GM12878 (cell line): ENCODE measurements around the gene CFAP65. TPM values are rescaled to one million over a fixed set of nuclear protein-coding genes. Genes with fewer than 3 reads are reported as not detected.

Experiments used
- ATAC-seq: fragments of 200-7000 bp; cut with Tn5 transposase; 3 replicates; pipeline ENCODE4 v1.9.1; 2020; ENCODE audit warnings: mild to moderate bottlenecking, moderate library complexity
- BruUV-seq: library from RNA; stranded (reverse); fragments of 400-500 nt; replicated peaks from 2 replicates; lab custom pipeline; 2021; lab: Mats Ljungman, UMichigan
- CTCF ChIA-PET: fragments of 300-600 bp; sonication (Branson Sonifier 250); formaldehyde crosslinking; extraction: SDS; loops from one replicate; lab custom pipeline; 2021; ENCODE audit warnings: inconsistent platforms; lab: Yijun Ruan, JAX
- POLR2A ChIA-PET: fragments of 350-600 bp; formaldehyde crosslinking; extraction: SDS; loops from one replicate; lab custom pipeline; 2021; ENCODE audit warnings: inconsistent platforms; lab: Charles Lee
- RAD21 ChIA-PET: fragments of 300-600 bp; sonication (Branson Sonifier 250); formaldehyde crosslinking; loops from one replicate; lab custom pipeline; 2023; ENCODE audit warnings: antibody characterized with exemption; ENCODE audit not compliant: unreplicated experiment; lab: Charles Lee
- SMC1A ChIA-PET: fragments of 300-600 bp; sonication (Branson Sonifier 250); formaldehyde crosslinking; loops from one replicate; lab custom pipeline; 2023; ENCODE audit not compliant: unreplicated experiment, uncharacterized antibody; lab: Charles Lee
- DNase-seq: peaks from one replicate; pipeline ENCODE4 v3.0.0-alpha.2; 2011; ENCODE audit warnings: low read depth, low spot score
- FAIRE-seq: peaks from 3 replicates; lab custom pipeline; 2011; peaks lifted over from hg19 to GRCh38; lab: Jason Lieb, UNC
- H2AFZ ChIP-seq: 2 replicates; pipeline ENCODE4 v1.6.0; 2011; ENCODE audit warnings: low read depth, low read length, control low read depth; ENCODE audit not compliant: control insufficient read depth
- H3K27ac ChIP-seq: 2 replicates; pipeline ENCODE4 v1.5.1; 2011; ENCODE audit warnings: control low read depth; ENCODE audit not compliant: control insufficient read depth, insufficient read depth
- H3K27me3 ChIP-seq, 2 experiments: replicated peaks in 1 of 2; 2 replicates each; pipeline versions ENCODE4 v1.6.0 to v1.6.1; 2011; ENCODE audit warnings: low read length in 1 of 2; ENCODE audit not compliant: control insufficient read depth in 2 of 2, insufficient read depth in 2 of 2
- H3K36me3 ChIP-seq, 2 experiments: 2 replicates each; pipeline ENCODE4 v1.5.1; 2011; ENCODE audit warnings: low read length in 1 of 2; ENCODE audit not compliant: control insufficient read depth in 2 of 2, insufficient read depth in 2 of 2
- H3K4me1 ChIP-seq: 2 replicates; pipeline ENCODE4 v1.6.1; 2011; ENCODE audit warnings: mild to moderate bottlenecking, low read length, moderate library complexity, mixed read lengths; ENCODE audit not compliant: control insufficient read depth, insufficient read depth
- H3K4me2 ChIP-seq: 2 replicates; pipeline ENCODE4 v1.6.0; 2011; ENCODE audit warnings: control low read depth; ENCODE audit not compliant: control insufficient read depth, insufficient read depth
- H3K4me3 ChIP-seq: fragments of 200-600 bp; sonication (generic); 2 replicates; pipeline ENCODE4 v1.5.1; 2016
- H3K79me2 ChIP-seq: 2 replicates; pipeline ENCODE4 v1.6.0; 2011; ENCODE audit warnings: low read length; ENCODE audit not compliant: control insufficient read depth, insufficient read depth
- H3K9ac ChIP-seq: 2 replicates; pipeline ENCODE4 v1.8.0; 2011; ENCODE audit warnings: low read length, control low read depth, mixed read lengths; ENCODE audit not compliant: control insufficient read depth, insufficient read depth
- H3K9me3 ChIP-seq: replicated peaks from 3 replicates; pipeline ENCODE4 v1.5.1; 2011; ENCODE audit warnings: mild to moderate bottlenecking, low read length; ENCODE audit not compliant: control insufficient read depth, insufficient read depth
- H4K20me1 ChIP-seq: 2 replicates; pipeline ENCODE4 v1.6.0; 2011; ENCODE audit not compliant: control insufficient read depth, insufficient read depth
- BHLHE40 ChIP-seq, 2 experiments: fragments of 450-650 bp in 1 of 2; IDR thresholded peaks; 2 replicates each; pipeline ENCODE4 v1.6.1; 2011 to 2017; ENCODE audit warnings: low read depth in 2 of 2, borderline replicate concordance in 1 of 2, improper control_type of control experiment in 1 of 2, low read length in 1 of 2, mild to moderate bottlenecking in 1 of 2
- CTCF ChIP-seq, 3 experiments: IDR thresholded peaks in 2 of 3; conservative IDR thresholded peaks in 1 of 3; 2 replicates each; pipeline ENCODE4 v1.5.1; 2011; ENCODE audit warnings: low read depth in 3 of 3, low read length in 3 of 3, mild to moderate bottlenecking in 3 of 3, control low read depth in 2 of 3, moderate library complexity in 2 of 3, inconsistent platforms in 1 of 3, mixed read lengths in 1 of 3; ENCODE audit not compliant: control insufficient read depth in 2 of 3, insufficient read depth in 1 of 3; ENCODE audit errors: extremely low read depth in 1 of 3
- WGBS: methylation state at CpG from one replicate; pipeline ENCODE4 v1.1.6; 2016; ENCODE audit warnings: low lambda C conversion rate; ENCODE audit not compliant: insufficient replicate concordance, insufficient coverage; ENCODE audit errors: missing lambda C conversion rate; 5-methylcytosine and 5-hydroxymethylcytosine counted together
- in situ Hi-C: fragments of 300-500 bp; cut with MboI; formaldehyde crosslinking; loops from 9 replicates; pipeline ENCODE4 v1.14.3; 2018; ENCODE audit warnings: mixed read lengths
- intact Hi-C: fragments of 100-400 bp; cut with micrococcal nuclease; formaldehyde crosslinking; loops from one replicate; pipeline ENCODE4 v1.14.2; 2022; ENCODE audit not compliant: unreplicated experiment
- polyA plus RNA-seq, 11 experiments: library from polyadenylated mRNA; depleted of rRNA in 4 of 11; unstranded in 6 of 11; stranded (reverse) in 5 of 11; fragments of >200 nt; fragmentation: Nextera tagmentation in 4 of 11; fragmentation: Illumina TruSeq in 1 of 11; extraction: Ambion mirVana in 4 of 11; extraction: Trizol in 1 of 11; gene quantifications; 1 replicate in 1 of 11; 2 replicates in 10 of 11; pipeline versions ENCODE4 v1.2.1 to v1.2.3, GENCODE V29; 2011 to 2016; ENCODE audit warnings: inconsistent platforms in 2 of 11, missing spikeins in 2 of 11, low read depth in 1 of 11
- total RNA-seq, 4 experiments: library from RNA; depleted of rRNA in 3 of 4; stranded (reverse); fragments of >200 nt in 3 of 4; fragmentation: Illumina TruSeq in 1 of 4; extraction: Trizol in 1 of 4; gene quantifications; 2 replicates each; pipeline versions ENCODE4 v1.2.1 to v1.2.3, GENCODE V29; 2013 to 2021

The CFAP65 gene
- total and polyA plus RNA-seq, 10 of the 15 experiments (the other 5 are each of a cell fraction or from before 2014, with no cell fraction given) = not detected

GRCh38 chr2:219003267-219003634 is 38.1 kb downstream of the CFAP65 start:
- no peak for DNase-seq
- 0 out of 6 replicates have a peak, but pooled peaks of 1 of the 3 experiments have one; percentile 5 for TF ChIP-seq CTCF (IDR thresholded peaks at IDR 0.05 in 2 of 3, conservative IDR thresholded peaks at IDR 0.05 in 1 of 3; ENCODE audit: control insufficient read depth in 2 of 3, extremely low read depth in 1 of 3, insufficient read depth in 1 of 3, low read depth in 3 of 3, low read length in 3 of 3)
- no peak for TF ChIP-seq BHLHE40 (IDR thresholded peaks at IDR 0.05; ENCODE audit: borderline replicate concordance in 1 of 2, low read depth in 2 of 2, low read length in 1 of 2)
- in situ Hi-C loops (no loop called here), intact Hi-C loops (loop anchor here (2.0 kb wide), 1 partner anchor 150 kb away; no protein-coding TSS in a partner anchor)
- H3K27me3 ChIP-seq = peaks cover 9 to 19% of the 10 kb centered on the region in 2 experiments
- no peak overlapping the region for H3K4me3 ChIP-seq
- no TSS peak for BruUV-seq
- RAD21 ChIA-PET = no interaction called here
- POLR2A ChIA-PET = no interaction called here
- H3K4me2 ChIP-seq = no peak overlapping the region
- no peak overlapping the region for H3K27ac ChIP-seq
- H3K36me3 ChIP-seq = no peaks in the 10 kb centered on the region
- no peaks in the 10 kb centered on the region for H3K4me1 ChIP-seq
- CTCF ChIA-PET = interaction anchor here (2.0 kb wide), 1 partner anchor 23 kb away, joined by 12 read pairs; no protein-coding TSS in a partner anchor
- no peak overlapping the region for H3K9ac ChIP-seq
- H3K9me3 ChIP-seq = no peaks in the 10 kb centered on the region
- no peaks in the 10 kb centered on the region for H4K20me1 ChIP-seq
- no peak; the same call in 1 of the 3 replicates for ATAC-seq
- H2AFZ ChIP-seq = no peak overlapping the region
- SMC1A ChIA-PET = no interaction called here
- no peaks in the 10 kb centered on the region for H3K79me2 ChIP-seq
- FAIRE-seq = no peak
- 30% methylated on average over 20 of the region's 20 CpGs for WGBS
